Gastroesophageal sphincter (tissue), 3 donors: ENCODE results near the gene SLC7A11.

ENCODE experiments used
- CTCF ChIP-seq, 4 experiments: fragments of 200-600 bp in 2 of 4; fragments of 450-650 bp in 2 of 4; sonication (generic) in 1 of 4; IDR thresholded peaks; one replicate each; pipeline ENCODE4 v1.5.1; 2017 to 2019; ENCODE audit warnings: antibody characterized with exemption in 4 of 4, mild to moderate bottlenecking in 2 of 4, moderate library complexity in 2 of 4
- EP300 ChIP-seq: sonication (generic); formaldehyde crosslinking; IDR thresholded peaks from one replicate; pipeline ENCODE4 v1.6.1; 2017; ENCODE audit warnings: antibody characterized with exemption, mild to moderate bottlenecking
- POLR2A ChIP-seq, 2 donors: fragments of 450-650 bp; IDR thresholded peaks; one replicate each; pipeline ENCODE4 v1.6.1; 2017; ENCODE audit warnings: antibody characterized with exemption in 2 of 2, mild to moderate bottlenecking in 2 of 2, moderate library complexity in 1 of 2
- POLR2AphosphoS5 ChIP-seq: sonication (generic); formaldehyde crosslinking; IDR thresholded peaks from one replicate; pipeline ENCODE4 v1.6.1; 2017; ENCODE audit warnings: antibody characterized with exemption

- TF ChIP-seq CTCF (IDR thresholded peaks at IDR 0.05), result no peak
- no peak for TF ChIP-seq POLR2A (IDR thresholded peaks at IDR 0.05)
- no peak for TF ChIP-seq EP300
- TF ChIP-seq POLR2AphosphoS5, result no peak
Observed at GRCh38 chr4:138192113-138192512, 50.0 kb downstream of the SLC7A11 start.
